Hepatocyte (in vitro differentiated cells): ENCODE data around the gene TPPP3. TPM values are rescaled to one million over a fixed set of nuclear protein-coding genes. Genes with fewer than 3 reads are reported as not detected.

Experiments used
- DNase-seq: peaks from one replicate; pipeline ENCODE4 v3.0.0-alpha.2; 2016; ENCODE audit warnings: low spot score
- H2AFZ ChIP-seq: fragments of 200-600 bp; sonication (generic); 2 replicates; pipeline ENCODE4 v1.6.0; 2016; ENCODE audit warnings: antibody characterized with exemption, mild to moderate bottlenecking
- H3K27ac ChIP-seq: fragments of 200-600 bp; sonication (generic); 2 replicates; pipeline ENCODE4 v1.5.1; 2016; ENCODE audit warnings: mild to moderate bottlenecking
- H3K27me3 ChIP-seq: fragments of 200-600 bp; sonication (generic); 2 replicates; pipeline ENCODE4 v1.6.1; 2016
- H3K36me3 ChIP-seq: fragments of 200-600 bp; sonication (generic); replicated peaks from 2 replicates; pipeline ENCODE4 v1.5.1; 2016; ENCODE audit warnings: low read depth; ENCODE audit not compliant: insufficient read depth
- H3K4me1 ChIP-seq: fragments of 200-600 bp; sonication (generic); 2 replicates; pipeline ENCODE4 v1.5.1; 2016; ENCODE audit warnings: mild to moderate bottlenecking, moderate library complexity; ENCODE audit not compliant: insufficient read depth
- H3K4me2 ChIP-seq: fragments of 200-600 bp; sonication (generic); 2 replicates; pipeline ENCODE4 v1.6.0; 2016
- H3K4me3 ChIP-seq: fragments of 200-600 bp; sonication (generic); 2 replicates; pipeline ENCODE4 v1.5.1; 2016; ENCODE audit warnings: mild to moderate bottlenecking
- H3K79me2 ChIP-seq: fragments of 200-600 bp; sonication (generic); 2 replicates; pipeline ENCODE4 v1.6.0; 2017; ENCODE audit warnings: mild to moderate bottlenecking
- H3K9me2 ChIP-seq: fragments of 200-600 bp; sonication (generic); replicated peaks from 2 replicates; pipeline ENCODE4 v1.6.0; 2017; ENCODE audit warnings: mild to moderate bottlenecking; ENCODE audit not compliant: insufficient read depth
- H3K9me3 ChIP-seq: fragments of 200-600 bp; sonication (generic); 2 replicates; pipeline ENCODE4 v1.5.1; 2016; ENCODE audit warnings: low read depth, mild to moderate bottlenecking
- H4K20me1 ChIP-seq: fragments of 200-600 bp; sonication (generic); 2 replicates; pipeline ENCODE4 v1.6.0; 2016; ENCODE audit warnings: mild to moderate bottlenecking; ENCODE audit not compliant: insufficient read depth, poor library complexity, severe bottlenecking
- CTCF ChIP-seq: fragments of 200-600 bp; sonication (generic); IDR thresholded peaks from 2 replicates; pipeline ENCODE4 v1.5.1; 2016; ENCODE audit warnings: antibody characterized with exemption, mild to moderate bottlenecking; ENCODE audit not compliant: poor library complexity
- EZH2 ChIP-seq: fragments of 200-600 bp; sonication (generic); IDR thresholded peaks from 2 replicates; pipeline ENCODE4 v1.6.1; 2016; ENCODE audit warnings: antibody characterized with exemption, mild to moderate bottlenecking, borderline replicate concordance
- EZH2phosphoT487 ChIP-seq: fragments of 200-600 bp; sonication (generic); IDR thresholded peaks from one replicate; pipeline ENCODE4 v1.6.1; 2018; ENCODE audit warnings: antibody characterized with exemption, mild to moderate bottlenecking, low read depth, moderate library complexity; ENCODE audit not compliant: unreplicated experiment, severe bottlenecking
- WGBS: methylation state at CpG from one replicate; pipeline ENCODE4 v1.1.6; 2016; ENCODE audit warnings: low lambda C conversion rate; ENCODE audit errors: missing lambda C conversion rate; 5-methylcytosine and 5-hydroxymethylcytosine counted together
- polyA plus RNA-seq: library from polyadenylated mRNA; unstranded; fragments of >200 nt; fragmentation: Nextera tagmentation; extraction: Ambion mirVana; gene quantifications from 2 replicates; pipeline ENCODE4 v1.2.1, GENCODE V29; 2016
- total RNA-seq: library from RNA; depleted of rRNA; stranded (reverse); fragments of >200 nt; gene quantifications from 2 replicates; pipeline ENCODE4 v1.2.3, GENCODE V29; 2014

TPPP3 gene
- total and polyA plus RNA-seq, 2 experiments from 2014 or later = 3.2 to 20.1 TPM

- H2AFZ ChIP-seq = peak overlapping the region; percentile 76
Measured at GRCh38 chr16:67430504-67430976, 37.2 kb upstream of the TPPP3 start.

GRCh38 chr16:67429799-67430503 is 36.7 kb upstream of the TPPP3 start:
- no peaks in the 10 kb centered on the region for H3K79me2 ChIP-seq
- no peak for DNase-seq
- no peaks in the 10 kb centered on the region for H3K36me3 ChIP-seq
- 39% methylated on average over 13 of the region's 13 CpGs for WGBS
- H2AFZ ChIP-seq = peak overlapping the region; percentile 76
- no peak overlapping the region for H3K27ac ChIP-seq
- H3K4me3 ChIP-seq = no peak overlapping the region
- TF ChIP-seq CTCF (no peak), EZH2 (no peak), EZH2phosphoT487 (no peak)
- H3K4me2 ChIP-seq = peak overlapping the region; percentile 98
- H3K9me3 ChIP-seq = no peaks in the 10 kb centered on the region
- H3K4me1 ChIP-seq = peaks cover 17% of the 10 kb centered on the region
- H3K27me3 ChIP-seq = peaks cover 27% of the 10 kb centered on the region
- no peaks in the 10 kb centered on the region for H3K9me2 ChIP-seq
- no peaks in the 10 kb centered on the region for H4K20me1 ChIP-seq

More at GRCh38 chr16:67430504-67430976, 37.2 kb upstream of the TPPP3 start:
- Histone ChIP-seq H3K4me2 (peak overlapping the region; percentile 98), H3K27ac (no peak overlapping the region), H3K9me3 (no peaks in the 10 kb centered on the region), H3K27me3 (peaks cover 24% of the 10 kb centered on the region), H3K9me2 (no peaks in the 10 kb centered on the region), H3K36me3 (no peaks in the 10 kb centered on the region), H3K4me3 (peak overlapping the region; percentile 49), H3K4me1 (peaks cover 13% of the 10 kb centered on the region), H4K20me1 (no peaks in the 10 kb centered on the region), H3K79me2 (no peaks in the 10 kb centered on the region)
- TF ChIP-seq CTCF (no peak), EZH2phosphoT487 (no peak), EZH2 (peak; percentile 51)
- peak; percentile 60 for DNase-seq
- under 1% methylated on average over 34 of the region's 53 CpGs for WGBS

- Histone ChIP-seq H3K27me3 (peaks cover 27% of the 10 kb centered on the region), H3K4me1 (peaks cover 19% of the 10 kb centered on the region), H3K4me2 (no peak overlapping the region), H2AFZ (no peak overlapping the region), H3K4me3 (no peak overlapping the region), H3K9me3 (no peaks in the 10 kb centered on the region), H3K36me3 (no peaks in the 10 kb centered on the region), H3K79me2 (no peaks in the 10 kb centered on the region), H3K9me2 (no peaks in the 10 kb centered on the region), H3K27ac (no peak overlapping the region), H4K20me1 (no peaks in the 10 kb centered on the region)
- WGBS = 92% methylated on average over 3 of the region's 3 CpGs
- no peak for DNase-seq
- TF ChIP-seq EZH2phosphoT487 = no peak
- no peak for TF ChIP-seq CTCF
- no peak for TF ChIP-seq EZH2
Measured at GRCh38 chr16:67429053-67429798, 35.9 kb upstream of the TPPP3 start.
